ENCODE results near the gene DNAH1.
A peak's percentile ranks its signal among the peaks of the same experiment; 100 is the strongest.

Gene DNAH1

GRCh38 chr3:52438104-52438376 is 121.9 kb downstream of the DNAH1 start:
- no peak for DNase-seq

DNA sequence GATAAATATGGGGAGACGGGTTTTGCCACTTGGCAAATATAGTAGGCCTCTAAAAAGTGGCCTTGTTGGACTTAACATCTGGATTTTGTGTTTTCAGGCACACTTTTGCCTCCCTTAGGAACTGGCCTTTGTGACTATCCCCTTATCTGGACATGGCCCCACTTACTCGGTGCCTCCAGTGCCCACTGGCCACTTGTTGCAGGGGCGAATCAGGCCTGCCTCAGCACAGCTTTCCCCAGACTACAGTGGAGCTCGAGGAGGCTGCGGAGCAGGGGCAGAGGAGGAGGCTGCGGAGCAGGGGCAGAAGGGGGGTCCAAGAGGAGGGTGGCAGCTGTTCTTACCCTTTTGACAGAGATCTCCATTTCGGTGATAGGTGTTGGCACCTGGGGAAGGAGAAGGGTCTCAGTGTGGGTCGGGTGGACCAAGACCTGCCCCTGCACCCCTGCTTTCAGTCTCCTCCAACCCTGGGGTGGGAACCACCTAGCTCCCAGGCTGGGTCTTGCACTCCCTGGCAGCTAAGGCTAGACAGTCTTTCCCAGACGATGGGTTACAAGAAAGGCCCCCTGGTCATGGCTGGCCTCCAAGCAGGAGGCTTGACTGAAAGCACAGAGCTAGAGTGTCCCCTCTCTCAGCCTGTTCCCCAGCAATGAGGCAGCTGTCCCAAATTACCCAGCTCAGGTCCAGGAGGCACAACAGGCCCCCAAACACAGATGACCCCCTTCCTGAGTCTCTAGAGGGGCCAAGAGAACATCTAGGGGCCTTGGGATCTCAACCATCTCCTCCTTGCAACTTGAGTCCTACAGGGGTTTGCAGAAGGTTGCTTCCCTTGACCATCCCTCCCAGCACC is 122.7 kb downstream of the DNAH1 start:
- no peak for DNase-seq

DNA sequence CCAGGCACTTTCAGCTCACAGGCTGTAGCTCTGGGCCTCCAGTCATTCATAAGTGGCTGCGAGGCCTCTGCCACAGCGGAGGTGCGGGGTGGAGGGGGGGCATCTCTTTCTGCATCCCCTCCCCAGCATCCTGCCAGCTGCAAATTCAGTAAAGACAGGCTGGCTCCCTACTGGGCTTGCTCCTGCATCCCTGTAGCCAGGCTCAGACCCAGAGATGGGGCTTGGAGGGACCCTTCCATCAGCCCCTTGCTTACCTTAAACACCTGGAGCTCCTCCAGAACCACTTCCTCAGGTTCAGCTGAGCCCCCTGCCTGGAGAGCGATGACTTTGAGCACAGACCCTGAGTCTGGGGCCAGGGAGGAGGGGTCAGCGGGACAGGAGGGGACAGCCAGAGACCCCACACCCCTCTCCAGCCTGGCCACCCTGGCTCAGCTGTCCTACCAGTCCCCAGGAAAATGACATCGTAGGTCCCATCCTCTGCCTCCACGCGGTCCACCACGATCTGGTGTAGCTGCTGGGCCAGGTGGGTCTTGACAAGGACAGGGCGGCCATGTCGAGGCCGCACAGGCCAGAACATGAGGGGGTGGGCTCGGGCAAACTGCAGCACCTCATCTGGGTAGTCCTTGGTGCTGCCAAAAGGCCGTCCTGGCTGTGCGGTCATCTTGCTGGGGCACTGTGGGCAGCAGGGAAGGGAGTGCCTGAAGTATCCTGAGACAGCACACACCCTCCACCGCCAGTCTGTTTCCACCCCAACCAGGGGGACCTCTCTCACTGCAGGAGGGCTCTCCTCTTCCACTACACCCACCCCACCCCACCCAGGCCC is 123.5 kb downstream of the DNAH1 start:
- DNase-seq = no peak

DNA sequence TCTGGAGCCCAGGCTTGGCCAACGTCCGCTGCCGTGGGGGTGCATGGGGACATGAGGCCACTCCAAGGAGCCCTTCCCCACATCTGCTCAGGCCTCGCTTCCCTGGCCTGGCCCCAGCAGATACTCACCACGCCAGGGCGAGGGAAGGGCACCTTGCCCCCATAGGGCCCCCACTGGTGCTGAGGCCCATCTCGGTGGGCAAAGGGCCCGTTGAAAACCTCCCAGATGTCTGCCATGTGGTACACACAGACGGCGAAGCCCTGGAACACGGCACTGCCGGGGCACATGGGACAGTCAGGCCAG is 124.1 kb downstream of the DNAH1 start:
- DNase-seq = no peak

DNA sequence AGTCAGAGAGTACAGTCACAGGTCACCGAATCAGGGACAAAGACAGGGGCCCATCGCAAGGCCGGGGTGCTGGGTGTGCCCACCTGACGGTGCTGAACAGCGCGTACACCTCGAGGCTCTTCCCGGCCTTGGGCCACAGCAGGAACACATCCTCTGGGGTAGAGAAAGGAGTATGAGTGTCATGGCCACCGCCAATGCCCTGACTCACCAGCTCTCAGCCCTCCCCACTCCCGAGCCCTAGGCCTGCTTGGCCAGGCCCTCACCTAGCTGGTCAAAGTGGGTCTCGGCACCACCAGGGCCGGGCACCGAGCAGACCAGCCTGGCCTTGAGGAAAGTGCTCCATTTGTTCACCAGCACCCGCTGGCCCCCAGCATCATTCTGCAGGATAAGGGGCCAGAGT is 124.6 kb downstream of the DNAH1 start:
- DNase-seq = no peak

- no peak for DNase-seq
Measured at GRCh38 chr3:52441091-52441771, 125.1 kb downstream of the DNAH1 start.

DNA sequence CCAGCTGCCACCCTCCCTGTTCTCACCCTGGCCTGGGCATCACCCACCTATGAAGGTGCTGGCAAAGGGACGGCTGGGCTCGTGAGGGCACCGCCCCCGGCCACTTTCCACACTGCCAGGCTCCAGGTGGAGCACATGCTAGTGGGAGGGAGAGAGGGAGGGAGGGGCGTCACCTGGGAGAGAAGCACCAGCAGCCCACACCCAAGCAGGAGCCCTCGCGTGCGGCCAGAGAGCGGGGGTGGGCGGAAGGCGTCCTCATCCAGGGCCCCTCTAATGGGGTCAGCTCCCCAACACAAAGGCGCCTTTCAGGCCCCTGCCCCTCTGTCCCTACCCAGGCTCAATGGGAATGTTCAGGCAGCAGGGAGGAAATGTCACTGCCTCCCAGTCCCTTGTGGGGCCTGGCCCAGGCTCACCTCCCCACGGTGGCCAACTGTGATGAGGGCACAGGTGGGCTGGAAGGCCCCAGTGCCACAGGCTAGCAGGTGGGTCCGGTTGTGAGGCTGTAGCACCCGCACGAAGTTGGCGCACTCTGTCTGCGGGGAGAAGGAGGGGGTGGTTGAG is 125.7 kb downstream of the DNAH1 start:
- DNase-seq = no peak

DNA sequence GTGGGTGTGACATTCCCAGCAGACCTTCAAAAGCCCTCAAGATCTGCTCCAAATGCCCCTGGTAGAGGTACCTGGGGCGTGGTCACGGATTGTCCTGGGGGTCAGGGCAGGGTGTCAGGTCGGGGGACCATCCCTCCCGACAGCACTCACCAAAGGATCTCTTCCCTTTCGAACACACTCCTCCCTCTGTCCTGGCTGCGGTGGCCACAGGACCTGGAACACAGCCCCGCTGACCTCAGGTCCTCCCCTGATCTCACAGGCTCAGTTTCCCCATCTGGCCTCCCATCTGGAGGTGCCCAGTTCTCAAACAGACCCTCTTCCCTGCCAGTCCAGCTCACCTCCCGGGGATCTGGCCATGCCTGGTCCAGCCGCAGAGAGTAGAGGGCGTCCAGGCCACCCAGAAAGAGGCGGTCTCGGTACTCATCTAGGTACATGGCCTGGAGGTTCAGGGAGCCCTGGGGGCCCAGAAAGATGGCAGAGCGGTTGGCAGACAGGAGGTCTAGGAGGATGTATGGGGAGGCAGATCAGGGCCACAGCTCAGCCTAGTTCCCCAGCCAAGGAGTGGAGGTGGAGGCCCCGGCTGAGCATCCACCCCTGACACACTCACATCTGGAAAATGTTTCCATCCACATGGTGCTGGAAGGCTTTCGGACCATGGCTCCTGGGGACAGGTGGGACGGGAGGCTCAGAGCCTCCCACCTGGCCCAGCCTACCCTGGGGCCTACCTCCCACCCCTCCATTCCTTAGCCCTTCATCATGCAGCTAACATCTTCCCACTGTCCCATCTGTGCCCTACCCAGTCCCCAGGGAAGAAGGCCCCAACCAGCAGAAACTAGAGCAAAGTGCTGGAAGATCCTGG is 126.5 kb downstream of the DNAH1 start:
- no peak for DNase-seq

DNA sequence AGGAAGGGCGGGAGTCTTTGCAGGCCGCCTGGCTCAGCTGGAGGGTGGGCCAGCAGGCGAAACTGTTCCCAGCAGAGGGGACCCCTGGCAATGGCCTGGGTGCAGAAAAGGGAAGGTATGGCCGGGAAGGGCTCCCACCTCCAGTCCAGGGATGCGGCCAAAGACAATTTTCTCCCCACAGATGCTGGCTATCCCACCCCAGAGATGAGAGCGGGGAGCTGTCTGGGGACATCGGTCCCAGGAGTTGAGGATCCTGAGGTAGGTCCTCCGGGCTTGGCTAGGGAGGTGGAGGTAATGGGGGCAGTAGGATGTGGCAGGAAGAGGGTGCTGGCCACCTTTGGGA is 127.1 kb downstream of the DNAH1 start:
- no peak for DNase-seq

- DNase-seq = no peak
Measured at GRCh38 chr3:52443791-52444687, 127.9 kb downstream of the DNAH1 start.

GRCh38 chr3:52444860-52445793 is 129.0 kb downstream of the DNAH1 start, which contains the start of gene SEMA3G:
Gene SEMA3G, minus strand, starts transcription at chr3:52445103. Its CDS starts 76 bp downstream, at chr3:52445027.
- DNase-seq = peak; percentile 37

- no peak for DNase-seq
Measured at GRCh38 chr3:52446042-52446441, 129.9 kb downstream of the DNAH1 start.

GRCh38 chr3:52446631-52447511 is 130.8 kb downstream of the DNAH1 start:
- peak; percentile 55 for DNase-seq

- DNase-seq = no peak
Measured at GRCh38 chr3:52447512-52448355, 131.6 kb downstream of the DNAH1 start.
